GM18870 (cell line): ENCODE data around the gene RCC1.
"Not testable (repeated sequence)": the region's sequence is repeated elsewhere in the genome, so short reads cannot be mapped to it uniquely, and the experiment has no call there.

Experiments
- ATAC-seq: cut with Tn5 transposase; IDR thresholded peaks from one replicate; pipeline ENCODE4 v1.9.1; 2021; ENCODE audit warnings: moderate library complexity; ENCODE audit not compliant: unreplicated experiment

Gene RCC1

DNA sequence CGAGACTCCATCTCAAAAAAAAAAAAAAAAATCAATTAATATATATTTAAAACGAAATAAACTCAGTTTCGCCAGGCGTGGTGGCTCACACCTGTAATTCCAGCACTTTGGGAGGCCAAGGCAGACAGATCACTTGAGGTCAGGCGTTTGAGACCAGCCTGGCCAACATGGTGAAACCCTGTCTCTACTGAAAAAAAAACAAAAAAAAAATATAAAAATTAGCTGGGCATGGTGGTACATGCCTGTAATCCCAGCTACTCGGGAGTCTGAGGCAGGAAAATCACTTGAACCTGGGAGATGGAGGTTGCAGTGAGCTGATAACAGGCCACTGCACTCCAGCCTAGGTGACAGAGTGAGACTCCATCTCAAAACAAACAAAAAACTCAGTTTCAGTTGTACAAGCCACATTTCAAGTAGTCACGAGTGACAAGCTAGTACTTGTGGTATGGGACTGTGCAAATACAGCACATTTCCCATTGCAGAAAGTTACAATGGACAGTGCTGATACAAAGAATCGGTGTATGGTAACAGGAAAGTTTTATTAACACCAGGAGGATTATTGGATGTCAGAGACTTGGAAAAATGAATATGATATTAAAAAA lies 35.7 kb downstream of the RCC1 start:
- ATAC-seq, result not testable (repeated sequence)

DNA sequence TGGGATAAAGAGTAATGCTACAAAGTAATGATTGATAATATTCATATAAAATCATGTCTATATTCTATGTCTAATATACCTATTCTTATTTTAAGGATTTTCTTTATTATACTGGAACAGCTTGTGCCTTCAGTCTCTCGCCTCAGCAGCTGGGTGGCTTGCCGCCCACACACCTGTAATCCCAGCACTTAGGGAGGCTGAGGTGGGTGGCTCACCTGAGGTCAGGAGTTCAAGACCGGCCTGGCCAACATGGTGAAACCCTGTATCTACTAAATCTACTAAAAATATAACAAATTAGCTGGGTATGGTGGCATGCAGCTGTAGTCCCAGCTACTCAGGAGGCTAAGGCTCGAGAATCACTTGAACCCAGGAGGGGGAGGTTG lies 39.4 kb downstream of the RCC1 start:
- ATAC-seq, result no peak

DNA sequence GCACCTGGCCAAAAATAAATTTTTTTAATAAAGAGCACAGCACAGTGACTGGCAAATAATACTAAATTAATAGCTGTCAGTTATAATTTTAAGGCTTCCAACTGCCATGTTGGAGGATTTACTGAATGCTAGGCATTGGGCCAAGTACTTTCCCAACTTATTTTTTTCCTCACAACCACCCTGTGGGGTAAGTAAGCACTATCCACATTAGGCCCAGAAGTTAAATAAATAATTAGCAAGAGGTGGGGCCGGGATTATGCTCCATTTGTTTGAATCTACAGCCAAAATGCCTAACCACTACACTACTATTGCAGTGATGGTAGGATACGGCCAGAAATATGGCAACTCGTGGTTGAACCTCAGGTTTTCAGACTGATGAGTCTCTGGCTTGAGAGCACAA lies 42.5 kb downstream of the RCC1 start:
- ATAC-seq, result no peak

DNA sequence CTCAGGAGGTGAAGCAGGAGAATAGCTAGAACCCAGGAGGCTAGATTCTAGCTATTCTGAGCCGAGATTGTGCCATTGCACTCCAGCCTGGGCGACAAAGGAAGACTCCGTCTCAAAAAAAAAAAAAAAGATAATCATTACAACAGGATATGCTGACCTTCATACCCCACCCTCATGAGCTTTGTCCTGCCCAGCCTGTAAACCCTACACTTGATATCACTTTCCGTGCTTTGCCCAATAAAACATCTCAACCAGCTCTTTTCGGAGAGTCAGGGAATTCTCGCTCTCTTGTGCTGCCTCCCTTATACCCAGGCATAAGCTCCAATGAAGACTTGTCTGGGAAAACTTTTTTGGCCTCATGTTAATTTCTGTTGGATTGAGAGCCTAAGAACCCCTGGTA lies 45.5 kb downstream of the RCC1 start:
- ATAC-seq, result no peak

DNA sequence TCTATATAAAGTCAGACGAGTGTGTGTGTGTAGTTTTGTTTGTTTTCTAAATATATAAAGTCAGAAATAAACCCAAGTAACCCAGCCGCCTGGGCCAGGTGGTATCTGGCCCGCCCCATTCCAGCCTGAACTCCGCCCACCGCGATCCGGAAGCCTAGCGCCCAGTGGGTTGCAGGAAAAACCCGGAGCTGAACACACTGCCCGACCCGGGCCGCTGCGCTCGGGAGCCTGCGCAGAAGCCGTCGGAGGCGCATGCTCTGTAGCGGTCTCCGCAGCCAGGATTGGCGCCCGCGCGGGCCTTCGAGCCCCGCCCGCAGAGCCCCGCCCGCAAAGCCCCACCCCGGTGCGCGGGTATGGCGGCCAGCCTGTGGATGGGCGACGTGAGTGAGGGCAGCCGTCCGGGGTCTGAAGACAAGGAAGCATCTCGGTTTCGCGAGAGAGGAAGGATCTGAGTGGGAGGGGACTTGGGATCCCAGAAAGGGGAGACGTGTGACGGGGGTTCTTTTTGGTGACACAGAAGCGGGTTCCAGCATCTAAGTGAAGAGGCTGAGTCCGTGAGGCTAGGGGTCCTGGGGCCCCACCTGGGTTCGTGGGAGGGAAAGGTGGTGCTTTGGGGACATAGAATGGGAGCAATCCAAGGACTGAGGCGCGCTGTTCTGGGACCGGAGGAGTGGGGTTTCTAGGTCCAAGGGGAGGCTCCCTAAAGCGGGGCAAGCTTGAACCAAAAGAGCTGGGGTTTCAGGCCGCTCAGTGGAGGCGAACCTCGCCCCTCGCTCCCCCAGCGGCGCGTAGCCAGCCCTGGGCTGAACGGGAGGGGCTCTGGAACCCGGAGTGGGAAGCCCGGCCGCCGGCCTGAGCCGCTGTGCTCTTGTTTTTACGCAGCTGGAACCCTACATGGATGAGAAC lies 47.2 kb downstream of the RCC1 start, which contains the start of gene TRNAU1AP:
TSS of gene TRNAU1AP (plus strand) at position 328 of the 906 bp plus-strand sequence. CDS start at position 354, 26 bp downstream.
- peak; percentile 83 for ATAC-seq

DNA sequence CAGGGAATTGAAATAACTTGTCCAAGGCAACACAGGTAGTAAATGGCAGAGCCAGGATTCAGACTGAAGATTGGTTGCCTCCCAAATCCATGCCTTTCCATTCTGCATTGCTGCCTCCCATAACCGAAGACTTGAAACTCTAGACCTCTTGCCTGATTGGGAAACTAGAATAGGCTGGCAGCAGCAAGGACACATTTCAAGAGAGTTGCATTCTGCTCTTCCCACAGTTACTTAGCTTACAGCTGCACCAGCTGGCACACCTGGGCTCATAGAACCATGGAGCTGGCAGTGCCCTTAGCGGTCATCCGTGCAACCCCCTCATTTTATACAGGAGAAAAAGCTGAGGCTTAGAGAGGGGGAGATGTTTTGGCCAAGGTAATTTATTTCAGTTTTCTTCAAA lies 55.0 kb downstream of the RCC1 start:
- ATAC-seq, result no peak

DNA sequence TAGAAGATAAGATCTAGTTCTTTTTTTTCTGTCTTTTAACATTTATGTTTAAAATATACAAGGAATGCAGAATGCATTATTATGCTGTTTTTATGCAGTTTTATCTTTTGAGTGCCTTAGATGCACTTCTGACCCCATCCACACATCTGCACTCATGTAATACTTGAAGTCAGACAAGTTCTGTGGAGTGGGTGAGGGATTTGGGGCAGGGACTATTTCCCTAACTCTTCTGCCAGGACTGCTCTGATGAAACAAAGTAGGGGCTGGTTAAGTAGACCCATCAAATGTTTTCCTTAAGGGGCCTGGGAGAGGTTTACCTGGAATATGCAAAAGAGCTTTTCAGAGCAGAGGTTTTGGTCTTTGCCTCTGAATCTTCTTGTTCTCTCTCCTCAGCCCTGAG lies 58.5 kb downstream of the RCC1 start:
- ATAC-seq, result no peak

DNA sequence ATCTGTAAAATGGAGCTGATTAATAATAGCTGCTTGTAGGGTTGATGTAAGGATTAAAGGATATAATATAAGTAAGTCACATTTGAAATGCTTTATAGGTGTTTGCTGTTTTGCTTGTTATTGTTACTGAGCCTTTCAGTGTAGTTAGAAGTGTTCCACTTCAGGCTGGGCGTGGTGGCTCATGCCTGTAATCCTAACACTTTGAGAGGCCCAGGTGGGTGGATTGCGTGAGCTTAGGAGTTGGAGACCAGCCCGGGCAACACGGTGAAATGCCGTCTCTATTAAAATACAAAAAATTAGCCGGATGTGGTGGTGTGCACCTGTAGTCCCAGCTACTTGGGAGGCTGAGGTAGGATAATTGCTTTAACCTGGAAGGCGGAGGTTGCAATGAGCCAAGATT lies 59.2 kb downstream of the RCC1 start:
- no peak for ATAC-seq

- no peak for ATAC-seq
These were observed 59.9 kb downstream of the RCC1 start for GRCh38 chr1:28565726-28566125.

DNA sequence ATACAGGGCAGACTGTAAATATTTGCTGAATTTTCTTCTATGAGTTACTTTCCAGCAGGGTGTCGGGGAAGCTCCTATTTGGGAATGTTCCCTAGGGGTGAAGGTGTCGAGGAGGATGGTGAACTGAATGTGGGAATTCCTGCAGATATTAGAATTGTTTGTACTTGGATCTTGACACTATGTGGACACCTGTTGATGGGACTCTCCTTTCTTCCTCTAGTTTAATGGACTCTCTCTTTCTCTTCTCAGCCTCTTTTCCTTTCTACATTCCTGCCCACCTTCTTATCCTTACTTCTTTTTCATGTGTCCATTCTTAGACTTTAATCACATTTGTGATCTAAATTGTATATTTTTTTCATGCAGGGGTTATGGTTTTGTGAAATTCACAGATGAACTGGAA lies 61.1 kb downstream of the RCC1 start:
- ATAC-seq, result no peak

GRCh38 chr1:28571911-28572310 lies 66.1 kb downstream of the RCC1 start:
- no peak for ATAC-seq

DNA sequence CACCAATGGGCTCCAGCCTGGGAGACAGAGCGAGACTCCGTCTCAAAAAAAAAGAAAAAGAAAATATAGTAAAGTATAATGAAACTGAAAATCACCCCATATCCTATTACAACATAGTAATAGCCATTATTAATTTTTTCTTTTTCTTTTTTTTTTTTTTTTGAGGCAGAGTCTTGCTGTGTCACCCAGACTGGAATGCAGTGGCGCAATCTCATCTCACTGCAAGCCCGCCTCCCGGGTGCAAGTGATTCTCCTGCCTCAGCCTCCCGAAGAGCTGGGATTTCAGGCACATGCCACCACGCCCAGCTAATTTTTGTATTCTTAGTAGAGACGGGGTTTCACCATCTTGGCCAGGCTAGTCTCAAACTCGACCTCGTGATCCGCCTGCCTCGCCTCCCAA lies 67.0 kb downstream of the RCC1 start:
- not testable (repeated sequence) for ATAC-seq

DNA sequence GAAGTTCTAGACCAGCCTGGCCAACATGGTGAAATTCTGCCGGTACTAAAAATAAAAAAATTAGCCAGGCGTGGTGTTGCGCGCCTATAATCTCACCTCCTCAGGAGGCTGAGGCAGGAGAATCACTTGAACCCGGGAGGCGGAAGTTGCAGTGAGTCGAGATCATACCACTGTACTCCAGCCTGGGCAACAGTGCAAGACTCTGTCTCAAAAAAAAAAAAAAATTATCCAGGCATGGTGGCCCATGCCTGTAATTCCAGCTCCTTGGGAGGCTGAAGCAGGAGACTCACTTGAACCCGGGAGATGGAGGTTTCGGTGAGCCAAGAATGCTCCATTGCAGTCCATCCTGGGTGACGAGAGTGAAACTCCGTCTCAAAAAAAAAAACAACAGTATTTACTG lies 67.7 kb downstream of the RCC1 start:
- no peak for ATAC-seq

DNA sequence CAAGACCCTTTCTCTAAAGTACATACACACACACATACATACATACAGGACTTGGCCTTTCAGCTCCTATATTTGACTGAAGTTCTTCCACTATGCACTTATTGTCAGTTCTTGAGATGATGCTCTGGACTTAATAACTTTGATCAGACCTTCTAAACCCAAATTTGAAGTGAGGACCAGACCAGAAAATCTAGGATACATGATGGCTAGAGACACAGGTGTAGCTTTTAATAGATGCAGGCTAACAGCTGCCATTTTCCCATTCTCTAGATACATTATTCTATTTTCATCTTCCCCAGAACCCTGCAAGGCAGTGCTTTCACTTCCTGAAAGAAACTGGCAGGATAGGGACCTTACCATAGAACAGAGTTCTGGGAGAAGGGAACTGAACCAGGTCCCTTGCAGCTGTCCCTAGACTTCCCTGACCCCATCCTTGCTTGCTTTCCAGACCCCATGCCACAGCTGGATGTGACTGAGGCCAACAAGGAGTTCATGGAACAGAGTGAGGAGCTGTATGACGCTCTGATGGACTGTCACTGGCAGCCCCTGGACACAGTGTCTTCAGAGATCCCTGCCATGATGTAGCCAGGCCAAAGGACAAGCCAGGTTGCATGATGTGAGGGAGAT lies 71.3 kb downstream of the RCC1 start:
- no peak for ATAC-seq

DNA sequence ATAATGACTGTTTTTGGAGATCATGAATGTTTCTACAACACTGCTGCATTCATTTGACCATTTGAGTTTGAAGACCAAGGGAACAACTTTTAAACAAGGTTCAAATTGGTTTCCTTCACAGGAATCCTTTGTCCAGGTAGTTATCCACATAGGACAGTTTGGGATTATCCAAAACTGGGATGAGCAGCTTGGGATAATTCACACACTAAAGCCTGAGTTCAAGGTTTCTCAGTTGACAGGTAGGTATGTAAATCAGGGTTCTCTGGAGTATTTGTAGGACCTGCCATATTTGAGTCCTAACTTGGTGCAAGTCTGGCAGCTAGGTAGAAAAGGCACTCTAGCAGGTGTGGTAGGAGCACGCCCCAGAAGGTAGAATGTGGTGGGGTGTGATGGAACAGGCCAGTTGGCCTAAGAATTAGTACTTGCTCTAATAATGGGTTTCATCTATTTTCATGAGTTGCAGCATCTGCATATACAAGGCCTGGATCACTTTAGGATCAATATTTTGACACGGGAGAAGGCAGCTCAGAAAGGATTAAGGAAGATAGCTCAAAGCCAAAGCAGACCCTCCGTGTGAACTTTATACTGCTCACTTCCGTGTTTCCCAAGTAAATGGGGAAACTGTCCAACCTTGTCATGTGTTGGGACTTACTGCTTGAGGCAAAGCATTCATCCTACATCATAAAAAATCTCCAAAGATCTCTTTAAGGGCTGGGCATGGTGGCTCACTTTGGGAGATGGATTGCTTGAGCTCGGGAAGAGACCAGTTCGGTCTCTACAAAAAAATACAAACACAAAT lies 72.1 kb downstream of the RCC1 start:
- no peak for ATAC-seq

GRCh38 chr1:28578696-28579218 lies 72.9 kb downstream of the RCC1 start:
- no peak for ATAC-seq

DNA sequence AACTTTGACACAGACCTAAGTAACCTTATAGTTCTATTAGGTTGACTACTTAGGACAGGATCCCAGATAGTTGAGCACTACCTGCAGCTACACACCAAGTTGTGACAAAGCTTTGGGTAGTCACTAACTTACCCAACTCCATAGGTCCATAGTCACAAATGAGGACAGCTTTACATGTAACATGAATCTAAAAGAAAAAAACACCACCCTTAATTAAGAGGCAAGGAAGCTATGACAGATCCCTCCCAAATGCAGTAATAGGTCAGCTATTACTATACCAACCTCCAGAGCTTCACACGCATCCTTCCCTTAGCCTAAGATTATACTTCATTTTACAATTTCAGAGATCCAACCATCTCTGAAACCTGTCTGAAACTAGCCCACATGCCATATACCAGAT lies 73.6 kb downstream of the RCC1 start:
- ATAC-seq, result no peak

DNA sequence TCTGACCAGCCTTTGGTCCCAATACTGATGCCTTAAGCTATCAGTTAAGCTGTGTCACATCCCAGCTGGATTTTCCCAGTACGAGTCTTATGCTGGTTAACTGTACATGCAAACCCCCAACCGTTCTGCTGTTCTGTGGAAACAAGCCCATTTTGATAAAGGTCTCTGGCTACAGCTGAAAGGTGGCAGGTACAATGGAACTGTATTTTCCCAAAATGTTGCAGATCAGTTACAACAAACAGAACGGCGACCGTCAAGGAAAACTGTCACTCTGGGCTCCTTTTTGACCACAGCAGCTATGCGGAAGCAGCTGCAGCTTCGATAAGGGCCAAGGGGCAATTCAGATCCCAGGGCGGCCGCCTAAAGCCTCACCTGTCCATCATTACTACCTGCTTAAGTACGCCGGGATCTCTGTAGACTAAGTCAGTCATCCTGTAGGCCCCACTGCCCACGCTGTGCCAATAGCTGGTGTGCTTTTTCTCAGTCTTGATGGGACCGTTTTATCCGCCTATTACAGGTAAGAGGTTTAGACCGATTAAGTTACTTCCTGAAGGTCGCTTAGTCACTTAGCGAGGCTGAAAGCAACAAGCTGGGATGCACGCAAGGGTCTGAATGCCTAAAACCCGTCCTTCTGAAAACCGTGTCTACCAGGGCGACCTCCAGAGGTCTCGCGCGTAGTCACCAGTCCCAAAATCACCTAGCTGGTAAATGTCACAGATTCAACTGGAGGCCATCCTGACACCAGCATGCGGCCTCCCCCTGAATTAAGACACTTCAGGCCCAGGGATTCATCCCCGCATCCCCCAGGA lies 75.1 kb downstream of the RCC1 start:
- peak; percentile 6 for ATAC-seq

DNA sequence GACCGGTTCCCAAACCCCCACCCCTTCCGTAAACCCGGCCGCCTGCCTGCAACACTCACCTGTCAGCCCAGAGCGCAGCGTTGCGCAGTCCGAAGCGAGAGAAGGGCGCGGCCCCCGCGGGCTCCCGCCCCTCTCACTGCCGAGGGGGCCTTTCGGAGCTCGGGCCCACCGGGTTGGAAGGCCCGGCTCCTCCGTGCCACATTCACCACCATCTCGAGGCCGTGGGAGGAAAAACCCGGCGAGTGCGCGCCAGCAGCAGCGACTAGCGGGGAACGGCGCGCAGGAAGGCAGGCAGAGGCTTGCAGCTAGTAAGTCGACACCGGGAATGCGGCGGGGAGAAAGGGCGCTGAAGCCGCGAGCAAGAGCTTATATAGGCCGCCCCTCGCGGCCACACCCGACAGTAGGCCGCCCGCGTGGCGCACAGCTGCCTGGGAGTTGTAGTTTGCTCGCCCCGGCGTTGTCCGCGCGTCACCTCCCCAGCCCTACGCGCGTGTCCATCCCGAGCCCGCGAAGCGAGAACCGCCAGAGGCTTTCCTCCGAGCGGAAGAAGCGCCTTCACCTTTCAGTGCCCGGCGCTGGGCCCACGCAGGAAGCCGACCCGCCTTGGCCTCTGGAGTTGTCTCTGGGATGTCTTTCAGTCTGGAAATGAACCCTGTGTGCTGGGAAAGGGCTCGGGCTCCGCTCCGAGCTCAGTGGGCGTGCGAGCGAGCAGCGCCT lies 75.8 kb downstream of the RCC1 start:
- peak; percentile 68 for ATAC-seq

DNA sequence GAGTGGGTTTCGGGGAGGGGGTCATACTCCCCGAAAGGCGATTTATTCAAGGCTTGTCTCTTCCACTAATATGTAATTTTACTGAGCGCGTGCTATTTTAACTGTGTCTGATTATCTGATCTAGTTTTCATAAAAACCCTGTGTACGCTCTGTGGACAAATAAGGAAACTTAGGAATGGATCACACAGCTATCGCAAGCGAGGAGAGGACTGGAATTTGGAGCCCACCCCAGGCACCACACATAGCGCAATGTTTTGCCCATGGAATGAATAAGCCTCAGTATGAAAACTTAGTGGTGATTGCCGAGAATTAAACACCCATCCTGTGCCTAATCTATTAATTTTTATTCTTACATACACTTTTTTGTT lies 76.4 kb downstream of the RCC1 start:
- ATAC-seq, result no peak
